Vagina (tissue), 2 donors: ENCODE results near the gene PER2. TPM values are rescaled to one million over a fixed set of nuclear protein-coding genes. Genes with fewer than 3 reads are reported as not detected.

ENCODE experiments used
- DNase-seq, 2 donors: peaks; one replicate each; pipeline ENCODE4 v3.0.0-alpha.2; 2017; ENCODE audit errors: extremely low spot score in 2 of 2
- H3K27ac ChIP-seq: fragments of 200-600 bp; sonication (generic); one replicate; pipeline ENCODE4 v1.5.1; 2019
- H3K27me3 ChIP-seq: fragments of 200-600 bp; sonication (generic); one replicate; pipeline ENCODE4 v1.5.1; 2019
- H3K36me3 ChIP-seq, 2 donors: fragments of 200-600 bp; sonication (generic); one replicate each; pipeline ENCODE4 v1.5.1; 2017 to 2019
- H3K4me1 ChIP-seq: fragments of 200-600 bp; sonication (generic); one replicate; pipeline ENCODE4 v1.5.1; 2019
- H3K4me3 ChIP-seq, 2 donors: fragments of 200-600 bp; sonication (generic); 1 replicate in 1 of 2; 2 replicates in 1 of 2; pipeline ENCODE4 v1.5.1; 2016 to 2019
- H3K9me3 ChIP-seq: fragments of 200-600 bp; sonication (generic); one replicate; pipeline ENCODE4 v1.5.1; 2019
- CTCF ChIP-seq, 3 experiments: fragments of 450-650 bp in 2 of 3; fragments of 200-600 bp in 1 of 3; sonication (generic) in 1 of 3; IDR thresholded peaks; one replicate each; pipeline ENCODE4 v1.5.1; 2017 to 2019; ENCODE audit warnings: antibody characterized with exemption in 3 of 3, mild to moderate bottlenecking in 2 of 3, moderate library complexity in 2 of 3
- POLR2A ChIP-seq, 2 donors: fragments of 450-650 bp; IDR thresholded peaks; one replicate each; pipeline ENCODE4 v1.6.1; 2017; ENCODE audit warnings: antibody characterized with exemption in 2 of 2, mild to moderate bottlenecking in 2 of 2, moderate library complexity in 2 of 2
- POLR2AphosphoS5 ChIP-seq, 2 donors: sonication (generic); formaldehyde crosslinking; IDR thresholded peaks; one replicate each; pipeline ENCODE4 v1.9.0; 2017; ENCODE audit warnings: antibody characterized with exemption in 2 of 2, mild to moderate bottlenecking in 2 of 2, low read depth in 1 of 2; ENCODE audit not compliant: insufficient read depth in 1 of 2
- intact Hi-C: fragments of 100-400 bp; cut with DNase I; formaldehyde crosslinking; loops from one replicate; pipeline ENCODE4 v1.15.1; 2023
- total RNA-seq: library from RNA; depleted of rRNA; stranded (reverse); fragments of >200 nt; gene quantifications from one replicate; pipeline ENCODE4 v1.2.3, GENCODE V29; 2016

The PER2 gene
- total RNA-seq, 1 donor from 2014 or later = 21.1 TPM

- Histone ChIP-seq H3K36me3 (no peaks in the 10 kb centered on the region), H3K27me3 (no peaks in the 10 kb centered on the region), H3K9me3 (no peaks in the 10 kb centered on the region), H3K4me1 (no peaks in the 10 kb centered on the region), H3K4me3 (no peak overlapping the region), H3K27ac (no peak overlapping the region)
- TF ChIP-seq POLR2AphosphoS5 (IDR thresholded peaks at IDR 0.05; ENCODE audit: insufficient read depth in 1 of 2, low read depth in 1 of 2) (no peak), CTCF (IDR thresholded peaks at IDR 0.05) (no peak), POLR2A (IDR thresholded peaks at IDR 0.05) (no peak)
- intact Hi-C loops = no loop called here
- no peak for DNase-seq
Measured at GRCh38 chr2:238308177-238308576, 19.8 kb upstream of the PER2 start.

- H3K27ac ChIP-seq = no peak overlapping the region
- H3K27me3 ChIP-seq = no peaks in the 10 kb centered on the region
- no peaks in the 10 kb centered on the region for H3K36me3 ChIP-seq
- H3K4me1 ChIP-seq = no peaks in the 10 kb centered on the region
- intact Hi-C loops = no loop called here
- no peak overlapping the region for H3K4me3 ChIP-seq
- TF ChIP-seq POLR2AphosphoS5 (IDR thresholded peaks at IDR 0.05; ENCODE audit: insufficient read depth in 1 of 2, low read depth in 1 of 2) = no peak
- TF ChIP-seq POLR2A (IDR thresholded peaks at IDR 0.05) = no peak
- TF ChIP-seq CTCF (IDR thresholded peaks at IDR 0.05) = no peak
- no peaks in the 10 kb centered on the region for H3K9me3 ChIP-seq
- no peak for DNase-seq
Measured at GRCh38 chr2:238306672-238306998, 18.2 kb upstream of the PER2 start.

DNA sequence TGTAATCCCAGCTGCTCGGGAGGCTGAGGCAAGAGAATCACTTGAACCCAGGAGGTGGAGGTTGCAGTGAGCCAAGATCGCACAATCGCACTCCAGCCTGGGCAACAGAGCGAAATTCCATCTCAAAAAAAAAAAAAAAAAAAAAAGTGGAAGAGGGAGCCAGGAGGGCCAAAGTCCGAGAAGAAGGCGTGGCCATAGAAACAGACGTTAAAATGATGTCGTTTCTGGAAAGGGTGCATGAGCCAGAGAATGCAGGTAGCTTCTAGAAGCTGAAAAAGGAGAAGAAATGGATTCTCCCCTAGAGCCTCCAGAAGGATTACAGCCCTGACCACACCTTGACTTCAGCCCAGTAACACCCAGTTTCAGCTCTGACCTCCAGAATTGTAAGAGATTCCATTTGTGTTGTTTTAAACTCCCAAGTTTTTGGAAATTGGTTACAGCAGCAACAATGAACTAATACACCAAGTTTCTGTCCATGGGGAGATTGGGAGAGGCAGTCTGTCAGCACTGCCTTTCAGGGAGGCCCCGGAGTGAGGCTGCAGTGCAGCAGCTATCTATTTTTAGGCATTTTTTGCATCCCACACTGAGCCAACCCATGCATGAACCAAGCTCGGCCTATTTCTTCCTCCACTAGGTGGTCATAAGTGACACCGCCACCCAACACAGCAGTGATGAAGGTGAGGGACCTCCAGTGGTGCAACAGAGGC, 17.7 kb upstream of the PER2 start:
- TF ChIP-seq CTCF (IDR thresholded peaks at IDR 0.05) = no peak
- no peak for TF ChIP-seq POLR2AphosphoS5 (IDR thresholded peaks at IDR 0.05; ENCODE audit: insufficient read depth in 1 of 2, low read depth in 1 of 2)
- TF ChIP-seq POLR2A (IDR thresholded peaks at IDR 0.05) = no peak
- Histone ChIP-seq H3K4me1 (no peaks in the 10 kb centered on the region), H3K27me3 (no peaks in the 10 kb centered on the region), H3K27ac (no peak overlapping the region), H3K4me3 (no peak overlapping the region), H3K36me3 (no peaks in the 10 kb centered on the region), H3K9me3 (no peaks in the 10 kb centered on the region)
- intact Hi-C loops = no loop called here
- DNase-seq = no peak

GRCh38 chr2:238305092-238305862, 16.9 kb upstream of the PER2 start:
- H3K27me3 ChIP-seq = no peaks in the 10 kb centered on the region
- no peak overlapping the region for H3K4me3 ChIP-seq
- TF ChIP-seq CTCF (IDR thresholded peaks at IDR 0.05) (no peak), POLR2AphosphoS5 (IDR thresholded peaks at IDR 0.05; ENCODE audit: insufficient read depth in 1 of 2, low read depth in 1 of 2) (no peak), POLR2A (IDR thresholded peaks at IDR 0.05) (no peak)
- H3K27ac ChIP-seq = no peak overlapping the region
- no peak for DNase-seq
- H3K36me3 ChIP-seq = no peaks in the 10 kb centered on the region
- H3K4me1 ChIP-seq = peaks cover 4% of the 10 kb centered on the region
- H3K9me3 ChIP-seq = no peaks in the 10 kb centered on the region
- intact Hi-C loops = no loop called here

GRCh38 chr2:238304116-238304515, 15.7 kb upstream of the PER2 start:
- TF ChIP-seq POLR2A (IDR thresholded peaks at IDR 0.05) = no peak
- TF ChIP-seq CTCF (IDR thresholded peaks at IDR 0.05) = no peak
- TF ChIP-seq POLR2AphosphoS5 (IDR thresholded peaks at IDR 0.05; ENCODE audit: insufficient read depth in 1 of 2, low read depth in 1 of 2) = no peak
- intact Hi-C loops = no loop called here
- H3K36me3 ChIP-seq = no peaks in the 10 kb centered on the region
- no peaks in the 10 kb centered on the region for H3K27me3 ChIP-seq
- no peaks in the 10 kb centered on the region for H3K9me3 ChIP-seq
- DNase-seq = no peak
- no peak overlapping the region for H3K27ac ChIP-seq
- H3K4me1 ChIP-seq = peaks cover 13% of the 10 kb centered on the region
- H3K4me3 ChIP-seq = no peak overlapping the region
